WERI-Rb-1 (cell line): ENCODE measurements around the gene KPNA1.
"Not testable (repeated sequence)": the region's sequence is repeated elsewhere in the genome, so short reads cannot be mapped to it uniquely, and the experiment has no call there.

ENCODE experiments used
- DNase-seq: peaks from one replicate; pipeline ENCODE4 v3.0.0-alpha.2; 2020
- H3K27ac ChIP-seq: fragments of 250-450 bp; sonication (Bioruptor Pico); 2 replicates; pipeline ENCODE4 v1.5.1; 2020; ENCODE audit warnings: mild to moderate bottlenecking, moderate library complexity
- H3K27me3 ChIP-seq: fragments of 250-450 bp; sonication (Bioruptor Pico); 2 replicates; pipeline ENCODE4 v1.5.1; 2021; ENCODE audit warnings: mild to moderate bottlenecking, low read depth, moderate library complexity; ENCODE audit not compliant: insufficient read depth, severe bottlenecking
- H3K36me3 ChIP-seq: fragments of 250-450 bp; sonication (Bioruptor Pico); 2 replicates; pipeline ENCODE4 v1.5.1; 2020; ENCODE audit warnings: mild to moderate bottlenecking, moderate library complexity
- H3K4me3 ChIP-seq: 2 replicates; pipeline ENCODE4 v1.5.1; 2011; ENCODE audit warnings: low read depth, mild to moderate bottlenecking, control low read depth, low read length
- H3K9me3 ChIP-seq: fragments of 250-450 bp; sonication (Bioruptor Pico); 2 replicates; pipeline ENCODE4 v1.5.1; 2021; ENCODE audit warnings: mild to moderate bottlenecking, moderate library complexity; ENCODE audit not compliant: severe bottlenecking
- CTCF ChIP-seq: IDR thresholded peaks from 2 replicates; pipeline ENCODE4 v1.5.1; 2011; ENCODE audit warnings: low read depth, mild to moderate bottlenecking, control low read depth, inconsistent platforms, low read length

Gene KPNA1

DNA sequence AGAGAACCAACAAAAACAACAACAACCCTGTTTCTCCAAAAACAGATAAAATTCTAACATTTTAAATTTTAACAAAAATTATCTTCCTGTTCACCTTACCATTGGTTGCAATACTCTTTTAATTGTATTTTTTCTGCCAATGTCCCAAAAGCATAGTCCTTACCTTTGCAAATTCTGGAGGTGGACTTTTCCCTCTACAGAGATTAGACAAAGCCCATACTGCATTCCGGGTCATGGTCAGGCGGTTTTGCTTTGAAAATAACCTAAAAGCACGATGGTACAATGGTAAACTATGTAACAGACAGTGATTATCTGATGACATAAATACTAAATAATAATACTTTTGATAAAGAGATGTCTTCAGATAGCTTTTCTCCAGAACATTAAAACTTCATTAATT, 63.4 kb downstream of the KPNA1 start:
- H3K36me3 ChIP-seq: peaks cover 63% of the 10 kb centered on the region
- H3K27me3 ChIP-seq: no peaks in the 10 kb centered on the region
- no peak for TF ChIP-seq CTCF
- H3K4me3 ChIP-seq: no peak overlapping the region
- DNase-seq: no peak
- H3K9me3 ChIP-seq: no peaks in the 10 kb centered on the region
- H3K27ac ChIP-seq: no peak overlapping the region

DNA sequence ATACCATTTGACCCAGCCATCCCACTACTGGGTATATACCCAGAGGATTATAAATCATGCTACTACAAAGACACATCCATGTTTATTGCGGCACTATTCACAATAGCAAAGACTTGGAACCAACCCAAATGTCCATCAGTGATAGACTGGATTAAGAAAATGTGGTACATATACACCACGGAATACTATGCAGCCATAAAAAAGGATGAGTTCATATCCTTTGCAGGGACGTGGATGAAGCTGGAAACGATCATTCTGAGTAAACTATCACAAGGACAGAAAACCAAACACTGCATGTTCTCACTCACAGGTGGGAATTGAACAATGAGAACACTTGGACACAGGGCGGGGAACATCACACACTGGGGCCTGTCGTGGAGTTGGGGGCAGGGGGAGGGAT, 66.5 kb downstream of the KPNA1 start:
- H3K27ac ChIP-seq, DNase-seq, H3K9me3 ChIP-seq, H3K4me3 ChIP-seq, H3K27me3 ChIP-seq: not testable (repeated sequence)
- H3K36me3 ChIP-seq: peaks cover 62% of the 10 kb centered on the region

GRCh38 chr3:122444491-122444887, 70.2 kb downstream of the KPNA1 start:
- not testable (repeated sequence) for H3K9me3 ChIP-seq, H3K4me3 ChIP-seq, H3K27ac ChIP-seq, DNase-seq, H3K27me3 ChIP-seq
- H3K36me3 ChIP-seq: peaks cover 72% of the 10 kb centered on the region

- H3K9me3 ChIP-seq, H3K4me3 ChIP-seq, DNase-seq, H3K27me3 ChIP-seq, H3K27ac ChIP-seq: not testable (repeated sequence)
- H3K36me3 ChIP-seq: peaks cover 72% of the 10 kb centered on the region
Observed at GRCh38 chr3:122443762-122444490, 70.8 kb downstream of the KPNA1 start.

- no peak for TF ChIP-seq CTCF
- DNase-seq: peak; percentile 10
- H3K27me3 ChIP-seq: no peaks in the 10 kb centered on the region
- H3K36me3 ChIP-seq: peaks cover 73% of the 10 kb centered on the region
- no peaks in the 10 kb centered on the region for H3K9me3 ChIP-seq
- no peak overlapping the region for H3K4me3 ChIP-seq
- no peak overlapping the region for H3K27ac ChIP-seq
Observed at GRCh38 chr3:122443090-122443489, 71.6 kb downstream of the KPNA1 start.

GRCh38 chr3:122435950-122436349, 78.8 kb downstream of the KPNA1 start:
- Histone ChIP-seq H3K27me3 (no peaks in the 10 kb centered on the region), H3K36me3 (peaks cover 97% of the 10 kb centered on the region), H3K27ac (no peak overlapping the region), H3K4me3 (no peak overlapping the region), H3K9me3 (no peaks in the 10 kb centered on the region)
- no peak for DNase-seq
- TF ChIP-seq CTCF: no peak

DNA sequence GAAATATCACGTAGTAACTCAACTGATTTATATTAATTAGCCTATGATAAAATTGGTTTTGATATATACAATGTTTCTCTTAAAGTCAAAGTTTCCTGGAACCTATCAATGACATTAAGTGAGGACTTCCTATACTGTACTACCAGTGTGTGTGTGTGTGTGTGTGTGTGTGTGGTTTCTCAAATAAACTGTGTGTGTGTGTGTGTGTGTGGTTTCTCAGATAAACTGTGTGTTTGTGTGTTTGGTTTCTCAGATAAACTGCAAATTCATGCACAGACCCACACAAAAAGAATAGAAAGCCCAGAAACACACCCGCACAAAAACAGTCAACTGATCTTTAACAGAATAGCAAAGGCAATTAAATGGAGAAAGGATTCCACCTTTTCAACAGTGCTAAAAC, 84.4 kb downstream of the KPNA1 start:
- no peak for TF ChIP-seq CTCF
- H3K9me3 ChIP-seq: no peaks in the 10 kb centered on the region
- H3K27me3 ChIP-seq: no peaks in the 10 kb centered on the region
- H3K4me3 ChIP-seq: no peak overlapping the region
- DNase-seq: no peak
- peaks cover 85% of the 10 kb centered on the region for H3K36me3 ChIP-seq
- no peak overlapping the region for H3K27ac ChIP-seq
